ENCODE data around the gene PCCA.

PCCA gene

GRCh38 chr13:100428986-100429385 lies 340.1 kb downstream of the PCCA start:
- no peak for DNase-seq (ENCODE audit: low spot score)

GRCh38 chr13:100432611-100433010 lies 343.7 kb downstream of the PCCA start:
- no peak for DNase-seq (ENCODE audit: low spot score)

- no peak for DNase-seq (ENCODE audit: low spot score)
These were observed 344.6 kb downstream of the PCCA start for GRCh38 chr13:100433475-100433874.

- no peak for DNase-seq (ENCODE audit: low spot score)
These were observed 345.3 kb downstream of the PCCA start for GRCh38 chr13:100434010-100434763.

GRCh38 chr13:100436099-100436498 lies 347.2 kb downstream of the PCCA start:
- no peak for DNase-seq (ENCODE audit: low spot score)

GRCh38 chr13:100438059-100438788 lies 349.3 kb downstream of the PCCA start:
- DNase-seq (ENCODE audit: low spot score) = no peak

GRCh38 chr13:100439247-100439970 lies 350.5 kb downstream of the PCCA start:
- no peak for DNase-seq (ENCODE audit: low spot score)

GRCh38 chr13:100440751-100441425 lies 352.0 kb downstream of the PCCA start:
- peak; percentile 53 for DNase-seq (ENCODE audit: low spot score)

GRCh38 chr13:100442095-100442832 lies 353.4 kb downstream of the PCCA start:
- DNase-seq (ENCODE audit: low spot score) = no peak

GRCh38 chr13:100443278-100443997 lies 354.5 kb downstream of the PCCA start:
- no peak for DNase-seq (ENCODE audit: low spot score)

- no peak for DNase-seq (ENCODE audit: low spot score)
These were observed 355.1 kb downstream of the PCCA start for GRCh38 chr13:100443998-100444328.

GRCh38 chr13:100447831-100448230 lies 358.9 kb downstream of the PCCA start:
- DNase-seq (ENCODE audit: low spot score) = no peak

- DNase-seq (ENCODE audit: low spot score) = no peak
These were observed 363.0 kb downstream of the PCCA start for GRCh38 chr13:100451923-100452322.

GRCh38 chr13:100454876-100455275 lies 366.0 kb downstream of the PCCA start:
- DNase-seq (ENCODE audit: low spot score) = peak; percentile 34

- DNase-seq (ENCODE audit: low spot score) = no peak
These were observed 369.8 kb downstream of the PCCA start for GRCh38 chr13:100458673-100459072.

- no peak for DNase-seq (ENCODE audit: low spot score)
These were observed 370.9 kb downstream of the PCCA start for GRCh38 chr13:100459747-100460146.

- DNase-seq (ENCODE audit: low spot score) = no peak
These were observed 371.4 kb downstream of the PCCA start for GRCh38 chr13:100460266-100460665.

GRCh38 chr13:100460791-100461190 lies 371.9 kb downstream of the PCCA start:
- no peak for DNase-seq (ENCODE audit: low spot score)

- no peak for DNase-seq (ENCODE audit: low spot score)
These were observed 372.6 kb downstream of the PCCA start for GRCh38 chr13:100461309-100462030.

- DNase-seq (ENCODE audit: low spot score) = no peak
These were observed 375.1 kb downstream of the PCCA start for GRCh38 chr13:100464006-100464405.
